Stimulated activated CD8-positive, alpha-beta memory T cell treated with anti-CD3 and anti-CD28 coated beads, Interleukin-15, amount 100 ng/mL, for 1 hour (primary cell): ENCODE data around the gene TRIM49C.
"Not testable (repeated sequence)": the region's sequence is repeated elsewhere in the genome, so short reads cannot be mapped to it uniquely, and the experiment has no call there.

Experiments used
- DNase-seq: peaks from one replicate; pipeline ENCODE4 v3.0.0-alpha.2; 2020; ENCODE audit warnings: low read depth

TRIM49C gene, protein sequence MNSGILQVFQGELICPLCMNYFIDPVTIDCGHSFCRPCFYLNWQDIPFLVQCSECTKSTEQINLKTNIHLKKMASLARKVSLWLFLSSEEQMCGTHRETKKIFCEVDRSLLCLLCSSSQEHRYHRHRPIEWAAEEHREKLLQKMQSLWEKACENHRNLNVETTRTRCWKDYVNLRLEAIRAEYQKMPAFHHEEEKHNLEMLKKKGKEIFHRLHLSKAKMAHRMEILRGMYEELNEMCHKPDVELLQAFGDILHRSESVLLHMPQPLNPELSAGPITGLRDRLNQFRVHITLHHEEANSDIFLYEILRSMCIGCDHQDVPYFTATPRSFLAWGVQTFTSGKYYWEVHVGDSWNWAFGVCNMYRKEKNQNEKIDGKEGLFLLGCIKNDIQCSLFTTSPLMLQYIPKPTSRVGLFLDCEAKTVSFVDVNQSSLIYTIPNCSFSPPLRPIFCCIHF

GRCh38 chr11:90030806-90031205, at the start of gene TRIM49C:
TRIM49C (plus strand) TSS chr11:90031106; CDS start chr11:90035212, 4,106 bp downstream.
- DNase-seq, result not testable (repeated sequence)

DNA sequence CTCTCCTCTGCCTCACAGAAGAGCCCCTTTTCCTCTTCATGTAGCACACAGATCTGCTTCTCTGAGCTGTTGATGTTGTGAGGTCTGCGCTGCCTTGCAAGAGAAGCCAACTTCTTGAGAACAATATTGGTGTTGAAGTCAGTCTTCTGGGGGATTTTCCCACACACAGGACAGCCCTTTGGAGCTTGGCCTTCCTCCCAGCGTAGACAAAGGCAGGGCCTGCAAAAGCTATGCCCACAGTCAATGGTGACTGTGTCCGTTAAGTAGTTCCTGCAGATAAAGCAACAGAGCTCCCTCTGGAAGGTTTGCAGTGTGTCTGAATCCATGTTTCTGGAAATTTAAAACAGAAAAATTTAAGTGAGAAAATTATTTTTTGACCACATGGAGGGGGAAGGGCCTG, 6.7 kb upstream of the TRIM49C start:
- DNase-seq, result not testable (repeated sequence)

GRCh38 chr11:90051591-90052209, 20.8 kb downstream of the TRIM49C start:
- DNase-seq, result not testable (repeated sequence)

GRCh38 chr11:90052311-90052710, 21.4 kb downstream of the TRIM49C start:
- DNase-seq, result not testable (repeated sequence)

- not testable (repeated sequence) for DNase-seq
These were observed 22.6 kb downstream of the TRIM49C start for GRCh38 chr11:90053545-90053944.

DNA sequence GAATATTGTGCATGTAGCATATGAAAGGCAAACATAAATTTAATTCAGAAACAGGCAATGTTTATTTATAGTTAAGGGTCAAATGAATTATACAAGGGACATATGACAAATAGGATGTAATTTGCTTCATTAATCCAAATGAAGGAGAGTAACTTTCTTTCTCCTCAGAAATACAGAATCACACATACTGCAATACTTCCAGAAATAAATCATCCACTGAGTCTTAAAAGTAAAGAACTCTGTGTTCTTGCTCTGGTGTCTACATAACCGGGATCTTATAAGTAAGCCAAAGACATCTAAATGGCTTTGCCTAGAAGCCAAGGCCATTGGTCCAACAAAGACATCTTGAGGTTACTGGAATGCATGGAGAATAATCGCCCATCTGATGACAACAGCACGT, 54.7 kb downstream of the TRIM49C start, which contains the start of gene UBTFL1:
Gene UBTFL1 (plus strand): TSS at position 301 of the 400 bp plus-strand sequence. CDS start 0 bp downstream, at position 301.
- DNase-seq, result not testable (repeated sequence)

DNA sequence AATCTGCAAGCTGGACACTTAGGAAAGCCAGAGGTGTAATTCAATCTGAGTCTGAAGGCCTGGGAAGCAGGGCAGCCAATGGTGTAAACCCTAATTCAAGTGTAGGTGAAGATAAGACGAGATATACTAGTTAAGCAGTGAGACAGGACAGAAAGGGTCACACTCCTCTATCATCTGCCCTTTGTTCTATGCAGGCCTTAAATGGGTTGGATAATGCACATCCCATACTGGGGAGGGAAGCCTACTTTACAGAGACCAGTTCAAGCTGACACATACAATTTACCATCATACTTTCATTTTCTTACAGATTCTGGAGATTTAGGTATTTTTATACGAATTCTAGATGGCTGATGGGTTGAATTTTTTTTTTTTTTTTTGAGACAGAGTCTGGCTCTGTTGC, 57.8 kb downstream of the TRIM49C start:
- DNase-seq, result not testable (repeated sequence)
